GM21367 (cell line): ENCODE results near the gene DMRT3.

Source experiments
- ATAC-seq: cut with Tn5 transposase; IDR thresholded peaks from one replicate; pipeline ENCODE4 v1.9.1; 2021; ENCODE audit not compliant: unreplicated experiment

DMRT3 gene, protein sequence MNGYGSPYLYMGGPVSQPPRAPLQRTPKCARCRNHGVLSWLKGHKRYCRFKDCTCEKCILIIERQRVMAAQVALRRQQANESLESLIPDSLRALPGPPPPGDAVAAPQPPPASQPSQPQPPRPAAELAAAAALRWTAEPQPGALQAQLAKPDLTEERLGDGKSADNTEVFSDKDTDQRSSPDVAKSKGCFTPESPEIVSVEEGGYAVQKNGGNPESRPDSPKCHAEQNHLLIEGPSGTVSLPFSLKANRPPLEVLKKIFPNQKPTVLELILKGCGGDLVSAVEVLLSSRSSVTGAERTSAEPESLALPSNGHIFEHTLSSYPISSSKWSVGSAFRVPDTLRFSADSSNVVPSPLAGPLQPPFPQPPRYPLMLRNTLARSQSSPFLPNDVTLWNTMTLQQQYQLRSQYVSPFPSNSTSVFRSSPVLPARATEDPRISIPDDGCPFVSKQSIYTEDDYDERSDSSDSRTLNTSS

DNA sequence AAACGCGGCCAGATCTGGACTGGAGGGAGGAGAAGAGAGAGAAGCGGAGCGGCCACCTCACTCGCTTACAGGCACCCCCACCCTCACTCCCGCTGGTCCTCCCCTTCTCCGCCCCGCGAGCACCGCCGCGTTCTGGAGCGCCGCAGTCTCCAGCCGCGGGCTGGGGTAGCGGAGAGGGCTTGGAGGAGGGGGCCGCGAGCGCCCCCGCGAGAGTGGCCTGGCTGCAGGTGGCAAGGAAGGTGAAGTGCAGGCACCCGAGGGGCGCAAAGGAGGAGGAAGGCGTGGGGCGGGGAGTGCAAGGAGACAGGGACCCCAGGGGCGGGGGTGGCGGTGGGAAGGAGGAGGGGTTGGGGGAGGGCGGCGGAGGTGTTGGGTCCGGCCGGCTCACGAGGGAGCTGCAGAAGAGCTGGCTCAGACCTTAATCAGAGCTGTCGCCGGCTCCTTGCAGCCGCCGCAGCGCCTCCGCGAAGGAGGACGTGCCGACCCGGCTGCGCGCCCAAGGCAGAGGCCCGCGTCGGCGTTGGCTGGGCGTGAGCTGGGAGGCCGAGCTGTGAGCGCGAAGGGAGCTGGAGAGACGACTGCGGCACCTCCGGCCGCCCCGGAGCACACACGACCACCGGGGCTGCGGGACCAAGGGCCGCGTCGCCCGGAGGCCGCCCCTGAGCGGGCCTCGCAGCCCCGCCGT lies at the start of gene DMRT3:
TSS of gene DMRT3 (plus strand) at position 398 of the 685 bp plus-strand sequence. CDS start 347 bp downstream, outside the sequence.
- ATAC-seq: no peak

DNA sequence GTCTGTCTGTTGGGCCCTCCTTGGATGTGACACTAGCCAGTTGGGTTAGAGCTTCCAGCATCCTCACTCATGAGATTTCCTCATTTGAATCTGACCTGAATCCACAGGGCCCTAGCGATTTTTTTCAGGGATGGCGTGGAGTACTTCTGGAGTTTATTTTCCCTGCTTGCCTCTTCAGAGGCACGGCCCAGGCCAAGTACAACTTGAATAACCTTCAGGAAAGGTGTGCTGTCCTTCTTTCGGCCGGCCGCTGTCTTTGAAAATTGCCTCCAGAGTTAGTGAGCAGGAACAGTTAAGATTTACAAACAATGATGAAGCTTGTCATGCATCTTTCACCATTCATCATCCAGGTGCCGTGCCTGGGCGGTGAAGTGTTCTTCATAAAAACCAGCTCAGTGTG lies 49.5 kb upstream of the DMRT3 start:
- no peak for ATAC-seq

DNA sequence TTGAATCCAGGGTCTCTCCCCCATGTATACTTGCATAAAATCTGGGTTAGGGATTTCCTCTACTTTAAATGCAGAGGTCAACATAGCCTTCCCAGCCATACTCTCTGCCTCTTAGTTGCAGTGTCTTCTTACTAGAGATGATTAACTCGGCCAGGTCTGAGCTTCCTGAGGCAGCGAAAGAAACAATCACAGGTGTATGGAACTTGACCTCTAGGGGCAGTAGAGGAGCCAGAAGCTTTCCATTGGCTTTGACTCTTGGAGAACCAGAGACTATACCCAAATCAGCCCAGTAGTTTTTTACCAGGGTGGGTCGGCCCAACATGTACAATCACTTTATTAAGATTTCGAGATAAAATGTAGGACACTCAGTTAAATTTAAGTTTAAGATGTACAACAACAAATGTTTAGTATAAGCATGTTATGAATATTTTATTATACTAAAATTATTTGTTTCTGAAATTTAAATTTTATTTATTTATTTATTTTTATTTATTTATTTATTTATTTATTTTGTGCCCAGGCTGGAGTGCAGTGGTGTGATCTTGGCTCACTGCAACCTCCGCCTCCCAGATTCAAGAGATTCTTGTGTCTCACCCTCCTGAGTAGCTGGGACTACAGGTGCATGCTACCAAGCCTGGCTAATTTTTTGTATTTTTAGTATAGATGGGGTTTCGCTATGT lies 48.0 kb upstream of the DMRT3 start:
- ATAC-seq: peak; percentile 77

DNA sequence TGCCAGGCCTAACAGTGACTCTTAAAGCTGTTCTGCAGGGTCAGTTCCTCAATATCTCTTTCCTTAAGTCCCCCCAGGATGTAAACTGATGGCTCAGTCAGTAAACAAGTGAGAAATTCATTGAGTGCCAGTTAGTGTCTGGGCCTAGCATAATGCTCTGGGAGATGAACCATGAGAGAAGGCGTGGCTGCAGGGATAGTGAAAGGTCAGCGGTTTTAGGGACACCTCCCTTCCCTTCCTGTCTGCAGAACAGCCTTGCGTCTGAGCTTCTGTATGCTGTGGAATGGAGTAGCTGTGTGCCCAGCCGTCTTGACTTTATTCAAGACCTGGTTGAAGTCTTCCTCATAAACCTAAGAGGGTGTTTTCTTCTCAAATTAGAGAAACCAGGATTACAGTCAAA lies 46.7 kb upstream of the DMRT3 start:
- no peak for ATAC-seq

DNA sequence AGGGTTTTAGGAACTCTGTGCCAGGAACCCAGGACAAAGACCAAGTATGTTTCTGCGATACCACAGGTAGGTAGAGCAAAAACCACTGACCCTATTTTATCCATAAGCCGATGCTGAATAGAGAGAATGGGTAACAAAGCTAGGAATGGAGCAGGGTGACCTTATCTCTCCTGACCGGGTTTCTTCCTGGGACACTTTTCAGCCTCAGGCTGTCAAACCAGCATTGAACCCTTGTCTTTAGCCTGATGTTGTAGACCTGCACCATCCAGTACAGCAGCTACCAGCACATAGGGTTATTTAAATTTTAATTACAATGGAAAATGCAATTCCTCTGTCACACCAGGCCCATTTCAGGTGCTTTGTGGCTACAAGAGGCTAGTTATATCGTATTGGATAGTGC lies 43.1 kb upstream of the DMRT3 start:
- no peak for ATAC-seq

DNA sequence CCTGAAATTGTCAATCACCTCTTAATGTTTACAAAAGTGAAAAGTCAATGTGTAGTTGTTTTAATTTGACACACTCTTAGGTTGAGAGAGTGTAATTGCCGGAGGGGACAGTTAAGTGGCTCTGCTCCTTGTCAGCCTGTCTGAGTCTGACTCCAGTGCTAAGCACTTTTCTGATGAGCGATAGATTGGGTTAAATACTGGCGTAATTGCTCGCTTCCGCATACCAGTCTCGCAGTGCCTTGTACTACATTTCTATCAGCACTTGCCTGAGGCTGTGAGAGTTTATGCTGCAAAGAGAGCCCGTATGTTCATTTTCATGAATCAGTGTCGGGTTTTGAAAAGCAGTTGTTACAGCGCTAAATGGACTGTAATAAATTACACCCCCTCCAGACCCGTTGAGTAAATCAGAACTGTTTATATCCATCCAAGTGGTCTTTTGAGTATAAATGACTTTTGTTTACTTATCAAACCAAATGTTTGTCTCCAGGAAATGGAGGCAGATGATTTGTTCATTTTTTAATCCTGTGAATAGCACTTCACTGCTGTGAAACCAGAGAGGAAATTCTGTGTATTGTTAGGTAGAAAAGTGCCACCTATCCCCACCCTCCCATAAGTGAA lies 41.0 kb upstream of the DMRT3 start:
- ATAC-seq: no peak

DNA sequence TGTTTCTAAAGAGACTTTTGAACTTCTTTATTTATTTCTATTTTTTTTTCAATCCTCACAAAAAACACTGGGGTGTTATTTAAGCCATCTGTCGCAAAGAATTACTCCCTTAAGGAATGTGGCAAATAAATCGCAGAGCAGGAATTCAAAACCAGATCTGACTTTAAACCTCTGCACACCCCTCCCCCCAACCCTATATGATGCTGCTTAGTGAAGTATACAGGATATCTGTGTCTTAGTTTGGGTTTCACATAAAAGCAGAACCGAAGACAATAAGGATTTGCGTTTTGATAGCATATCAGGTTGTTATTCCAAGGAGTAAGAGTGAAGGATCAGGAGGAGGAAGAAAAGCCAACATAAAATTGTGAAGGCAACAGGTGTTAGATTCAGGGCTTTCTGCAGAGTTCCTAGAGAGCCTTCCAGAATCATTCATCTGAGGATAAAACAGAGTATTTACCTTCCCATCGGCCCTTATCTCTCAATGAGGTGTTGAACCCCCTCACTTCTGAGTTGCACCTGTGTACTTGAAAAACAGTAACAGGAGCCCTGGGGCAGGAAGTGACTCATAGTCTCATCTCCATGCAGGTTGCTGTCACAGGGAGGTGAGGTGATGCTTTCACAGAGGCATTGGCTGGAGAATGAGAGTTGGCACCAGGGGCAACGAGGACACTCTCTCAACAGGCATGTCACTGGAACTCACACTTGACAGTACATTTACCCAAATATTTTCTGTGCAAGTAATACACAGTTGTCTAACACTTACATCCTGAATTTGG lies 33.5 kb upstream of the DMRT3 start:
- no peak for ATAC-seq

DNA sequence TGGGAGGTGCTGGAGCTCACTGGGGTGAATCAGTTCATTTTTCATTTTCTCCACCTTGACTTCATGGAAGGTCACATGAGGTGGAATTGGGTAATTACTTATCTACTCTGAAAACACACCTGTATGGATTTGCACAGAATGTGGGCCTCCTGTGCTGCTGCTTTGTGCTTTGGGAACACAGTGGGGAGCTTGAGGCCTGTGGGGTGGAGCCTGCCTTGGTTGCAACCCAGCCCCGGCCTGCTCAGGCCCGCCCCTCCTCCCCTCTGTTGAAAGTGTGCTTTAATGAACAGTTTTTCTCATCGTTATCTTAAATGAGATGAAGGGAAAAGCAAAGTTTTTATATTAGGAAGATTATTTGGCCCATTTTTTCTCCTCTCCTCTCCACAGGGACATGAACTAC lies 28.5 kb upstream of the DMRT3 start:
- no peak for ATAC-seq

DNA sequence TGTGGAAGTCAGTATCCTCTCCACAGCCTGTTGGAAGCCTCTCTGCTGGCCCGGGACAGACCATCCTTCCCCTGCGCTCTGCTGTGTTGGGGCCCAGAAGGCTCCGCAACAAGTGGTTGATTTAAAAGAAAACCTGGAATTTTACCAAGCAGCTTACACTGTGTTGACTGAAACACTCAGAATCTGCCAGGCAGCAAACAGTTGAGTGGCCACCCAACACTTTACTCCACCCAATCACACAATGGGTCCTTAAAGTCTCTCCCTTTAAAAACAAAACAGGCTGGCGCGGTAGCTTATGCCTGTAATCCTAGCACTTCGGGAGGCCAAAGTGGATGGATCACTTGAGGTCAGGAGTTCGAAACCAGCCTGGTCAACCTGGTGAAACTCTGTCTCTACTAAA lies 28.0 kb upstream of the DMRT3 start:
- no peak for ATAC-seq

DNA sequence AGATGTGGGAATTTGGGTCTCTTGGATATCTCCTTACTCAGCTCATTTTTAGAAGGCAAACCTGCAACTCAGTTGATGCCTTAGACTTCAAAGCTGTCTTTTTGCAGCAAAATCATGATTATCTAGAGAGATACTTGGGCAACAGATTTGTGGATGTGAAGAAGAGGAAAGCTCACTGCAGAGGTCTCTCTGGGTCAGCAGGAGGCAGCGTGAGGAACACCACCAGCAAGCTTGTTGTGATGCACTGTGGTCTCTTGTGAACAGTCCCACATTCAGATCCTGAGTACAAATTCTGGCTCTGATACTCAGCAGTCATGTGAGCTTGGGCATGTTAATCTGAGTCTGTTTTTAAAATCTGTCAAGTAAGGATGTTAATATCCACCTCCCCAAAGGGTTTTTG lies 26.3 kb upstream of the DMRT3 start:
- ATAC-seq: no peak

DNA sequence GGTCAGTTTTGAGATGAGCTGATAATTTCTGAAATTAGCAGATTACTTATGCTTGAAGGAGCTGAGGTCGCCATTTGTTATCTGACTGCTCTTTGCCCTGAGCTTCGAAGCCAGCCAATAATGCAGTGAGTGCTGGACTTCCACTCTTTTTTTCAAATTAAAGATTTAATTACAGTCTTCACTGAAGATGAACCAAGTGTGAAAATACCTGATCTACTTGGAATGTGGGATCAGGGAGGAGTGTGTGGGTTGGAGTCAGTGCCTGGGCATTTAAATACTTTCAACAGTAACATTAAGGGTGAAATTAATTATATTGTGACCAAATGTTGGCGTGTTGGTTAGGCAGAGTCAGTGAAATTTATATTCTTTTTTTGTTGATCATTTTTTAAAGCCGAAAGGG lies 23.9 kb upstream of the DMRT3 start:
- no peak for ATAC-seq

DNA sequence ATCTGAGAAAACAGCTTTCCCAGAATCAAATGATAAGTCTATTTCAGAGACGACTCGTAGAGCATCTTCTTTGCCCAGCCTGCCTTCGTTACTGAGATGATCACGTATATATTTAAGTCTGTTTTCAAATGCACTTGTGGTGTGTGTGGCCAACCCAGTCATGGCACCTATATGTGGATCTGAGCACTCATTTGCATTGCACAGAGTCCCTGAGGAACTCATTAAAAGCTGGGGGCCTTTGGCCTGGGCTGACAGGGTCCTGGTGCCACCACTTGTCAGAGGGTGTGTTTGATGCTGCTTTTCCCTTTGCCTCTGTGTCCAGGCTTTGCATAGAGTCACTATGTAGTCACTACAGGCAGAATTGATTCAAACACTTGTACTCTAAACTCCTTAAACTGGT lies 17.4 kb upstream of the DMRT3 start:
- no peak for ATAC-seq

DNA sequence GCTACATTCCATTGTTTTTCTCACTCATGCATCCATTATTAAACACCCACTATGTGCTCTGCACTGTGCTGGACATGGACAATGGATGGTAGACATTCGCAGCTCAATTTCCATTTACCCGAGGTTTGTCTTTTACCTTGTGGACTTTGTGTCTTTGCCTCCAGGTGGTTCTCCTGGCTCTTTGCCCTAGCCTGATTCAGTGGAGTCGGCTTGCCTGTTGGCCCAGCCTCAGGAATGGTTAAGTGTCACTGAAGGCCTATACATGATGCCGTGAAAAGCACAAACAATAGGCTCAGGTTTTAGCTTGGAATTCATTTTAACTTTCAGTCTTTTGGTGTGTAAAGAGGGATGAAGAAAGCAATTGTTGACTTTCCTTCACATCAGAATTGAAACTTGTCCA lies 16.5 kb upstream of the DMRT3 start:
- ATAC-seq: no peak

DNA sequence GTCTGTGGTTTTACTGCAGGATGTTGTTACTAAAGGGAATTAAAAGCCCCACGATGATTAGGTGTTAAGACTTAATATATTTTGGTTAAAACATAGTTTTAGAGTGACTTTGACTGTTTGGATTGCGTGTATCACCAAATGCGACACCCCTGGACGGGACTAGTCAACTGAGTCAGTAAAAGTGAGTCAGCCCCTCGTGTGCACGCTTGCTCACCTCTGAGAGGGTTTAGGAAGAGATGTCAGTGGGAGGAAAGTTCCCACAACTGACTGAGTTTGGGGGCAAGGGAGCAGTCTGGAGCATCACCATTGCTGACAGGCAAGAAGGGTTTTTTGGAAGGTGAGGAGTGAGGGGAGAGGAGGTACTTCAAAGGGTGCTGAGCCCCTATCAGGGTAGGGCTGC lies 14.4 kb upstream of the DMRT3 start:
- no peak for ATAC-seq

DNA sequence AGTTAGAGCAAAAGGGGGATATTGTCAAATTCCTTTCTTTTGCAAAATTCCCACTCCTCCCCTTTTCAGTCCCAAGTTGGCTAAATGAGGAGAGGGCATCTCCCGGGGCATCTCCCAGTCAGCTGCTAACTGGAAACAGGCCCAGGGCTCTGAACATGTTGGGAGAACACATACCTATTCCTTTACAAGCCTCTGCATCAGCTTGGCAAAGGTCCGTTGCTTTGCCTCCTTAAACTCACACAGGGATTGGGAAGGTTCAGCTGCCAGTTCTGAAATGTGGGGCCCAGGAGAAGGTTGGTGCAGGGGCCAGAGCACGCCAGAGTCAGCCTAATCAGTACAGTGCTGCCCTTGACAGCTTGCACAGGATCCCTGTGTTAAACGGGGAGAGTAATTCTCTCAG lies 11.0 kb upstream of the DMRT3 start:
- ATAC-seq: no peak

DNA sequence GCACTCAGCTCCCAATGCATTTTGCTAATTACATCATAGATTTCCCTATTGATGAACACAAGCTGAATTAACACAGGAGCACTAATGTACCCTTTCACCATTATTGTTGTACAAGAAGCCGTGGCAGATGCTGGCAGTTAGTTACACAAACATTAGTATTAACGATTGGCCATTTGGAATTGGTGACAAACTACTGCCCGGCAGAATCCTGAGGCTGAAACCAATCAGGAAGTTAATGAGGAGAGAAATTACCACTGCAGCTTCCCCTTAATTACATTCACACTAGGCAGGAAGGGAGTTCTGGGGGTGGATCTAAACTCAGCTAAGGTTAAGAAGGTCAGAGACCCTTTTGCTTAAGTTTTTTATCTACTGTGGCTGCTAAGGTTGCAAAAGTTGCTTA lies 9.6 kb upstream of the DMRT3 start:
- ATAC-seq: no peak

DNA sequence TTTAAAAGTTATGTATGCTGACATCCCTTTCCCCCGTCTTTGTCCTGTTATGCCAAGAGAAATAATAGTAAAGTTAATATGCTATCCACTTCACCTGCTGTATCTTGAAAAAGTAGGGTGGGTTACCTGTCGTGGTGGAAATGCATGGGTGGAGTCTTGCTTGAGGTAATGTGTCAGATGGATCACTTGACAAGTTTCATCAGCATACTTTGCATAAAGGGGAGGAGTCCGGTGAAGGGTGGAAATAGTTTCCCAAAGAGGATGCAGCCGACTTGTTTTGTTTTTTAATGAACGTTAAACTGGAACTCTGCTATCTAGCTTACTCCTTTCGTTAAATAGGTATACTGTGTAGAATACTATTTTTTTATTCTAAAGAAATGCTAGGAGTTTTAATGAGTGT lies 9.0 kb upstream of the DMRT3 start:
- no peak for ATAC-seq

DNA sequence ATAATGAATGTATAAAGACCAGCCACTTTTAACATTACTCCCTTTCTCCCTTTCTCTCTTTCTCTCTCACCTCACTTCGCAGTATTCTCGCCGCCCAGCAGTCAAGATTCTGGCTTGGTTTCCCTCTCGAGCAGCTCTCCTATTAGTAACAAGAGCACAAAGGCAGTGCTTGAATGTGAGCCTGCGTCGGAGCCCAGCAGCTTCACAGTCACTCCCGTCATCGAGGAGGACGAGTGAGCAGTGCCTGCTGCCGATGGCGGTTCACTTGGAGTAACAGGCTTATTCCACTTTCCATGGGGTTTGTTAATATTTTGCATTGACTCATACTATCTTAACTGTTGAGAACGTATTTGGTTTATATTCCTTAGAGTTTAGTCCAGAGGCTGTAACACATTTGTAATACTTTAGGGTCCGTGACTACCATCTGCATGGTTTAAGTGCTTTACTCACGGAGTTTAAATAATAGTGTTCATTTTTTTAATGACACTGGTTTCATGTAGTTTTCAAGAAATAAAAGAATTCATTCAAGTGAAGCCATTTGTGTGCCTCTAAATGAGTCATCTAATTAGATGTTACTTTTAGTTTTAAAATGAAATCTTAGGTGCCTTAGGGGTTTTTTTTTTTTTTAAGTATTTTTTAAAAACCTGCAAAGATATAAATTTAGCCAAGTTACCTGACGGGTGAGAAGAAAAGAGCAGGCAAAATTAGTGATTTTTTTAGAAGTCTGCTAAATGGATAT lies 8.4 kb upstream of the DMRT3 start:
- ATAC-seq: no peak

DNA sequence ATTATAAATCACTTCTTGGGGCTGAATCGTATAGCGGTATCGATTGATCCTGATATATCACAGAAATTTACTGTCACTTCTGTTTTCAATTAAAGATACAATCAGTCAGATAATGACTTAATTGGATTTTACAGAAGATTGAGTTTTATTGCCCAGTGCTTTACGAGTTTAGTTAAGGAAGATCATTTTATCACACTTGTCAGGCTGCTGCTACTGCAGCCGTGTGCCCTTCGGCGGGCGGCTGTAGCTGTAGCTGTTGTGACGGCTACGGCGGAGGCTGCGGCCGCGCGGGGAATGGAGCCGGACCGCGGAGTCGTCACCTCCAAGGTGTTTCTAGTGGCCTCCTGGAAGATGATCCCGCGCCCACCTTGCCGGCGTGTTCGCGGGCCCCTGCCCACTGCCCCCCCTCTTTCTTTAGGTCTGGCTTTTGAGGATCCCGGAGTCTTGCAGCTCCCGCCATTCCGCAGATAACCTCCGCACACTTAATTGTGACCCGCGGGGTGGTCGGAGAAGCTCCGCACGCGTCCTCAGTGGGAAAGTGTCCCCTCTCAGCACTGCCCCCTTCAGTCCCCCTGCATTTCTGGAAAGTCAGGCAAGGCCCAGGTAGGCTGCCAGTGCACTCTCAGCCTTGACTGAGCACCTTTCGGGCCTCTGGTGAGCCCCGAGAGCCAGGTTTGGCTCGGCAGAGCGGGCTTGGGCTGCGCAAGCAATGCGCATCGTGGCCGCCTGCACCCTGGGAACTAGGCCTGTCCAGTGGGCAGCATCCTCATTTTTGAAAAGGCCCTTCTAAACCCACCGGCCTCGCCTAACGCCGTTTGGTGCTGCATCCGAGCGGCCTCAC lies 6.9 kb upstream of the DMRT3 start:
- no peak for ATAC-seq
